GM20000 (cell line): ENCODE data around the gene FGD3.

Source experiments
- DNase-seq: peaks from one replicate; pipeline ENCODE4 v3.0.0; 2012; ENCODE audit warnings: low spot score
- CTCF ChIP-seq: IDR thresholded peaks from 2 replicates; pipeline ENCODE4 v1.5.1; 2012; ENCODE audit warnings: mild to moderate bottlenecking, control low read depth; ENCODE audit errors: extremely low read depth, missing control alignments

Gene FGD3

GRCh38 chr9:93077367-93077766 lies 130.0 kb downstream of the FGD3 start:
- no peak for TF ChIP-seq CTCF
- DNase-seq, result no peak

- no peak for DNase-seq
- TF ChIP-seq CTCF, result no peak
These were observed 130.5 kb downstream of the FGD3 start for GRCh38 chr9:93077811-93078210.

GRCh38 chr9:93079371-93079770 lies 132.0 kb downstream of the FGD3 start:
- no peak for TF ChIP-seq CTCF
- DNase-seq, result no peak

GRCh38 chr9:93080406-93080805 lies 133.1 kb downstream of the FGD3 start:
- DNase-seq, result no peak
- TF ChIP-seq CTCF, result no peak

GRCh38 chr9:93081081-93081529 lies 133.8 kb downstream of the FGD3 start:
- no peak for DNase-seq
- no peak for TF ChIP-seq CTCF

GRCh38 chr9:93081931-93082330 lies 134.6 kb downstream of the FGD3 start:
- no peak for TF ChIP-seq CTCF
- DNase-seq, result no peak

GRCh38 chr9:93082841-93083411 lies 135.6 kb downstream of the FGD3 start:
- TF ChIP-seq CTCF, result no peak
- DNase-seq, result no peak
